SK-N-SH treated with all-trans-retinoic acid at 6 μM for 48 hours (cell line): ENCODE measurements around the gene OR51G2.

Experiments used
- ATAC-seq: fragments of 200-7000 bp; cut with Tn5 transposase; 3 replicates; pipeline ENCODE4 v1.9.1; 2020; ENCODE audit warnings: mild to moderate bottlenecking, moderate library complexity
- ARNTL ChIP-seq: fragments of 450-650 bp; formaldehyde crosslinking; IDR thresholded peaks from 2 replicates; pipeline ENCODE4 v1.5.0; 2020; ENCODE audit warnings: low read depth, mild to moderate bottlenecking, moderate library complexity, borderline replicate concordance
- BACH2 ChIP-seq: fragments of 250-450 bp; sonication (Bioruptor Pico); IDR thresholded peaks from 2 replicates; pipeline ENCODE4 v1.9.0; 2021; ENCODE audit warnings: mild to moderate bottlenecking, borderline replicate concordance
- CSDC2 ChIP-seq: fragments of 250-450 bp; sonication (Bioruptor Pico); IDR thresholded peaks from 2 replicates; pipeline ENCODE4 v1.5.0; 2020; ENCODE audit warnings: mild to moderate bottlenecking, moderate library complexity
- CSRNP3 ChIP-seq: fragments of 250-450 bp; sonication (Bioruptor Pico); IDR thresholded peaks from 2 replicates; pipeline ENCODE4 v1.5.1; 2021; ENCODE audit warnings: mild to moderate bottlenecking, moderate library complexity
- ESRRG ChIP-seq: fragments of 250-450 bp; sonication (Bioruptor Pico); IDR thresholded peaks from 2 replicates; pipeline ENCODE4 v1.6.1; 2021; ENCODE audit warnings: mild to moderate bottlenecking
- GLIS3 ChIP-seq: fragments of 250-450 bp; sonication (Bioruptor Pico); IDR thresholded peaks from 2 replicates; pipeline ENCODE4 v1.5.0; 2020; ENCODE audit warnings: mild to moderate bottlenecking, moderate library complexity
- ISL1 ChIP-seq: fragments of 250-450 bp; sonication (Bioruptor Pico); IDR thresholded peaks from 2 replicates; pipeline ENCODE4 v2.1.2; 2022; ENCODE audit warnings: mild to moderate bottlenecking, moderate library complexity
- OSR1 ChIP-seq: fragments of 250-450 bp; sonication (Bioruptor Pico); IDR thresholded peaks from 2 replicates; pipeline ENCODE4 v1.8.0; 2022; ENCODE audit warnings: moderate library complexity, mild to moderate bottlenecking, inconsistent platforms
- POU6F1 ChIP-seq: fragments of 250-450 bp; sonication (Bioruptor Pico); IDR thresholded peaks from 2 replicates; pipeline ENCODE4 v1.8.0; 2021; ENCODE audit warnings: low read depth, mild to moderate bottlenecking, moderate library complexity, borderline replicate concordance
- PPARA ChIP-seq: fragments of 250-450 bp; sonication (Bioruptor Pico); IDR thresholded peaks from 2 replicates; pipeline ENCODE4 v1.5.0; 2020; ENCODE audit warnings: mild to moderate bottlenecking, borderline replicate concordance
- RARB ChIP-seq: fragments of 250-450 bp; sonication (Bioruptor Pico); IDR thresholded peaks from 2 replicates; pipeline ENCODE4 v1.8.0; 2021; ENCODE audit warnings: mild to moderate bottlenecking, moderate library complexity
- SNAI2 ChIP-seq: fragments of 250-450 bp; sonication (Bioruptor Pico); IDR thresholded peaks from 2 replicates; pipeline ENCODE4 v1.5.0; 2020; ENCODE audit warnings: mild to moderate bottlenecking, moderate library complexity
- TOX ChIP-seq: fragments of 250-450 bp; sonication (Bioruptor Pico); IDR thresholded peaks from 2 replicates; pipeline ENCODE4 v1.8.0; 2021; ENCODE audit warnings: mild to moderate bottlenecking, moderate library complexity, borderline replicate concordance
- TSHZ2 ChIP-seq: fragments of 250-450 bp; sonication (Bioruptor Pico); IDR thresholded peaks from 2 replicates; pipeline ENCODE4 v1.5.0; 2020; ENCODE audit warnings: mild to moderate bottlenecking, moderate library complexity
- ZC3H10 ChIP-seq: fragments of 250-450 bp; sonication (Bioruptor Pico); IDR thresholded peaks from 2 replicates; pipeline ENCODE4 v1.5.1; 2021; ENCODE audit warnings: mild to moderate bottlenecking, moderate library complexity
- ZFP3 ChIP-seq: fragments of 250-450 bp; sonication (Bioruptor Pico); IDR thresholded peaks from 2 replicates; pipeline ENCODE4 v1.5.0; 2020; ENCODE audit warnings: mild to moderate bottlenecking, moderate library complexity
- ZFP30 ChIP-seq: fragments of 450-650 bp; formaldehyde crosslinking; IDR thresholded peaks from 2 replicates; pipeline ENCODE4 v1.5.0; 2022; ENCODE audit warnings: mild to moderate bottlenecking, moderate library complexity
- ZNF565 ChIP-seq: fragments of 450-650 bp; formaldehyde crosslinking; conservative IDR thresholded peaks from 2 replicates; pipeline ENCODE4 v1.5.0; 2020; ENCODE audit warnings: low read depth, mild to moderate bottlenecking, moderate library complexity
- ZNF70 ChIP-seq: fragments of 450-650 bp; formaldehyde crosslinking; IDR thresholded peaks from 2 replicates; pipeline ENCODE4 v1.5.0; 2020; ENCODE audit warnings: mild to moderate bottlenecking, moderate library complexity
- ZNF8 ChIP-seq: fragments of 450-650 bp; formaldehyde crosslinking; IDR thresholded peaks from 2 replicates; pipeline ENCODE4 v1.5.0; 2020; ENCODE audit warnings: mild to moderate bottlenecking, moderate library complexity

Gene OR51G2

GRCh38 chr11:4887591-4887990 is 31.6 kb downstream of the OR51G2 start:
- ATAC-seq: no peak
- no peak for TF ChIP-seq ZFP30 (CRISPR knock-in tag)
- no peak for TF ChIP-seq OSR1 (CRISPR knock-in tag)
- no peak for TF ChIP-seq RARB
- TF ChIP-seq CSRNP3 (CRISPR knock-in tag): no peak
- TF ChIP-seq ZNF8 (CRISPR knock-in tag): no peak
- no peak for TF ChIP-seq ESRRG (CRISPR knock-in tag)
- no peak for TF ChIP-seq ZNF565 (CRISPR knock-in tag)
- TF ChIP-seq ISL1 (CRISPR knock-in tag): no peak
- TF ChIP-seq ZFP3 (CRISPR knock-in tag): no peak
- no peak for TF ChIP-seq ARNTL
- no peak for TF ChIP-seq CSDC2
- TF ChIP-seq GLIS3 (CRISPR knock-in tag): no peak

- TF ChIP-seq BACH2 (CRISPR knock-in tag): no peak
- no peak for TF ChIP-seq ESRRG (CRISPR knock-in tag)
- no peak for TF ChIP-seq GLIS3 (CRISPR knock-in tag)
- no peak for TF ChIP-seq SNAI2 (CRISPR knock-in tag)
- TF ChIP-seq PPARA: no peak
- TF ChIP-seq OSR1 (CRISPR knock-in tag): no peak
- TF ChIP-seq TOX: no peak
- no peak for TF ChIP-seq ZFP3 (CRISPR knock-in tag)
- TF ChIP-seq ZC3H10: no peak
- ATAC-seq: no peak
Measured at GRCh38 chr11:4886186-4886585, 33.0 kb downstream of the OR51G2 start.

- no peak for TF ChIP-seq RARB
- no peak for TF ChIP-seq ISL1 (CRISPR knock-in tag)
- no peak for TF ChIP-seq ZNF8 (CRISPR knock-in tag)
- TF ChIP-seq ZNF70 (CRISPR knock-in tag): no peak
- TF ChIP-seq, all 23 proteins: peak for 0
- ATAC-seq: no peak
Measured at GRCh38 chr11:4884361-4884760, 34.8 kb downstream of the OR51G2 start.

- no peak for ATAC-seq
Measured at GRCh38 chr11:4882543-4882942, 36.6 kb downstream of the OR51G2 start.

GRCh38 chr11:4881860-4882500 is 37.2 kb downstream of the OR51G2 start, which contains the start of gene OR51T1:
Gene OR51T1 (plus strand): TSS chr11:4881900. CDS start chr11:4881900, 0 bp downstream.
- TF ChIP-seq POU6F1 (no peak), TOX (no peak), CSRNP3 (CRISPR knock-in tag) (no peak), BACH2 (CRISPR knock-in tag) (no peak), GLIS3 (CRISPR knock-in tag) (no peak)
- TF ChIP-seq, all 23 proteins: peak for 0
- no peak for ATAC-seq

More at GRCh38 chr11:4882543-4882942, 36.6 kb downstream of the OR51G2 start:
- TF ChIP-seq ARNTL (no peak), TOX (no peak), OSR1 (CRISPR knock-in tag) (no peak)

GRCh38 chr11:4881188-4881587 is 38.0 kb downstream of the OR51G2 start:
- TF ChIP-seq ISL1 (CRISPR knock-in tag) (no peak), ESRRG (CRISPR knock-in tag) (no peak), ZNF70 (CRISPR knock-in tag) (no peak), TSHZ2 (CRISPR knock-in tag) (no peak)
- TF ChIP-seq, all 23 proteins: peak for 0
- no peak for ATAC-seq
